Inferior parietal cortex (tissue), 1 donor: Measurements from ENCODE around the gene LMF1.
A peak's percentile ranks its signal among the peaks of the same experiment; 100 is the strongest.

Experiments used
- DNase-seq: peaks from one replicate; pipeline ENCODE4 v3.0.0-alpha.2; 2016; ENCODE audit errors: extremely low spot score

The LMF1 gene

DNA sequence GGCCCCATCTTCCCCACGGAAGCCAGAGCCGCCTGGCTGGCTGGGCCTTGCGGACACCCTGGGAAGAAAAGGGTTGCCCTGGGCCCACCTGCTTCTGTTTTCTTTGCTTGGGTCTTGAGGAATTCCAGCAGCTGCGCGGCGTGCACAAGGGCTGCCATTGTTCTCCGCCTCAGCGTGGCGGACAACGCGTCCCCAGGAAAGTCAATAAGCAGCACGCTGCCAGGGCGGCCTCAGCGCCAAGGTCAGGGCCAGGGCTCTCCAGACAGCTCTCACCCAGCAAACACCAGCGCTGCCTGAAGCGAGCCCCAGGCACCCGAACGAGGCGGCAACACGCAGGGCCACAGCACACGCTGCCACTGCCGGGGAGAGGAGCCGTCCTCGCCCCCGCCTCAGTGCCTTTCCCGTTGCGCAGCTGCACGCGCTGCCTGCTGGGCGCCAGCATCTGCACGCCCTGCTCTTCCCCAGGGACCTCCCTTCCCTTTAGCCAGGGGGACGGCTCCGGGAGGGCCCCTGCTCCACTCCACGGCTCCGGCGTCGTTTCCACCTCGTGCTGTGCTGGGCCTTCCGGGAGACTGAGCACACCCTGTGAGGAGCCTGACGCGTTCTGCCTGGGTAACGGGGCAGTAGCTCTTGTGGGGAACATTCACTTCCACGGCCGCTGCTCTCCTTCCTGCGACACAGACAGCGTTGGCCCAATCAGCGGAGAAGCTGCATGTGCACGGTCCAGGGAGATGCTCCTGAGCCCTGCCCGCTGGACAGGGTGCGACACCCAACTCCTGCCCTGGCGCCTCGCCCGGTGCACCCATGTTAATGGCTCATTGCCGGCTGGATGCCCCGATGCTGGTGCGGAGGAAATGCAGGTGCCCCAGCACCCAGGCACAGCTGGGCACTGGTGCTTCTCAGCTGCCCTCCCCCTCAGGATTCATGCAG is 57.8 kb downstream of the LMF1 start:
- peak; percentile 78 for DNase-seq

DNA sequence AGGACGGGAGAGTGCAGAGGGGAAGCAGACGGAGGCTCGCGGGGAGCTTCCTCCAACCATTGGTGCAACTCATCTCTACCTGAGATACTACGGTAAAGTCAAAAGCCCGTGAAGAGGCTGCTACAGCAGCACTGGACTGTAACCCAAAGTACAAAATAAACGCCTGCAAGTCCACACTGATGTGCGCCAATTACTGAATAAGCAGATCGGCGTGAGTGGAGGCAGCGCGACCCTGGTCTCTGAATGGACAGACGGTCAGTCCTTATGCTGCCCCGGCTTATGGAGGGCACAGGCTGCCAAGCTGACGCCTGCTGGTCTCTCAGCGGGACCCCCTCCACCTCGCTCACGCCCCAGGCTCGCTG is 58.5 kb downstream of the LMF1 start:
- DNase-seq: no peak

DNA sequence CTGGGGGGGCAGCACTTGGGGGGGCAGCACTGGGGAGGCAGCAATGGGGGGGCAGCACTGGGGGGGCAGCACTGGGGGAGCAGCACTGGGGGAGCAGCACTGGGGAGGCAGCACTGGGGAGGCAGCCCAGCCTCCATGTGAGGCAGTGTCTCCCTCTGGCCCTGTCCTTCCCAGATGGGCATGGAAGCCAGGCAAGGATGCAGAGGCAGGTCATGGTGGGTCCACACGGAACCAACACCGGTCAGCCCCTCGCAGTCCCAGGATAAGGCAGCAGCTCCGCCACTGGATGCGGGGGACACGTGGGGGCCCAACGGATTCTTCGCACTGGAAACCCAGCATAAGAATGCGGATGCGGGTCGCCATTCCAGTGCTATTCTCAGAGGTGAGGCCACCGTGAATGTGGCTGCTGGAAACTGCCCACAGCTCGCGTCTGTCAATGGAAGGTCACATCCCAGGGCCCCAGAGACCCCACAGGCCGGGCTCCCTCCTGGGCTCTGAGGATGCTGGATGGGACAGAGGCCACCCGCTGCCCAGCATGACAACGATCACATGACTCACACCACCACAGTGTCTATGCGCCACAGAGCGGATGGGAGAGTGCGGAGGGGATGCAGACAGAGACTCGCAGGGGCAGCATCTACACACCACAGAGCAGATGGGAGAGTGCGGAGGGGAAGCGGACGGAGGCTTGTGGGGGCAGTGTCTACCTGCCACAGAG is 59.0 kb downstream of the LMF1 start:
- no peak for DNase-seq

DNA sequence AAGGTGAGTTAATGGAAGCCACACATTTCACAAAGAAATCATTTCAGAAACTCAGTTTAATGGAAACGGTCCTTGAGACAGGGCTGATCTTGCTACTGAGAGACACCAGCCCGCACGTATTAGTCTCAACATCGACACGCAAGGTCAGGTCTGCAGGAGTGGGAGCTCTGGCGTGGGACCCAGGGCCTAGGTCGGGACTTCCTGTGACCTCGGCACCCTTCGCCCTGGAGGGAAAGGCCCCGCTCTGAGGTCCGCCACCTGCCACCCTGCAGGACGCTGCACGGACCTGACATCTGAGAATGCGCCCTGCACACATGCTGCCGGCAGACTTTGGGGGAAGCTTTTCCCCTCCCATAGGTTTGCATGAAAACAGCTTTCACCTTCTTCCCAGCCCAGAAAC is 59.7 kb downstream of the LMF1 start:
- DNase-seq: no peak

DNA sequence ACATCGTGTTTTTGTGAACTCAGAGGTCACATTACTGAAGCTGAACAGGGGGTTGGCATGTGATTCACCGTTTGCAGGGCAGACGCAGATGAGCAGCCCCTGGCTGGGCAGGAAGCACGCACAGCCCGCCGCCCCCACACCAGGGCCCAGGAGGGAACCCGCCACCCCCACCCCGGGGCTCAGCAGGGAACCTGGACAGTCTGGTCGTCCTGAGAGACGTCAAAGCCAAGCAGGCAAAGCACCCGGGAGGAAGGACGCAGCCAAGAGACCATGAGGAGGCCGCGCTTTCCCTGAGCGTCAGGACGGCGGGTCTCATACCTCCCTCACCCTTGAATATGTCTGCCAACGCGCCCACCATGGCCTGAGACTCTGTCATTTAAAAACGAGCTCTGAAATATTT is 60.6 kb downstream of the LMF1 start:
- DNase-seq: no peak

DNA sequence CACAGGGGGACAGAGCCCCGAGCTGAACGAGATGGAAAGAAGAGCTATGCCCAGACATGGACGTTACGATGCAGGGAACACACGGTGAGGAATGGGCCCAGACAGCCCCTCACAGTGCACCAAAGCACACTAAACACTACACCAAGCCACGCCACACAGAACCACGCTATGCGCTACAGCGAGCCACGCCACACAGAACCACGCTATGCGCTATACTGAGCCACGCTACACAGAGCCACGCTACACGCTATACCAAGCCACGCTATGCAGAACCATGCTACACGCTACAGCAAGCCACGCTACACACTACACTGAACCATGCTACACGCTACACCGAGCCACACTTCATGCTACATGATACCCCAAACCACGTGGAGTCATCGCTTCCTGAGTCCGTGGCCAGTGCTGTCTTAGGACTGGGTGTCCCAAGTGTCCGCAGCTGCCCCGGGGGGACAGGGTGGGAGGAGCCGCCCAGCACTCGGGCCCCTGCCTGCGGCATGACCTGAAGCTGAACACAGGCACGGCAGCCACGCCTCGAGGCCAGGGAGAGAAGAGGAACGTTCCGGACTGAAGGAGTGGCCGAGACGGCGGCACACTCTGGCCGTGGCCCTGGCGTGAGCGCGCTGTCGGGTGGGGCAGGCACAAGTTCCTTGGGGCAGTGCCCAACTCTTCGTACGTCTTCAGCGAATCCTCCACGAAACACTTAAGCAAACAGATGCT is 61.3 kb downstream of the LMF1 start:
- DNase-seq: no peak

DNA sequence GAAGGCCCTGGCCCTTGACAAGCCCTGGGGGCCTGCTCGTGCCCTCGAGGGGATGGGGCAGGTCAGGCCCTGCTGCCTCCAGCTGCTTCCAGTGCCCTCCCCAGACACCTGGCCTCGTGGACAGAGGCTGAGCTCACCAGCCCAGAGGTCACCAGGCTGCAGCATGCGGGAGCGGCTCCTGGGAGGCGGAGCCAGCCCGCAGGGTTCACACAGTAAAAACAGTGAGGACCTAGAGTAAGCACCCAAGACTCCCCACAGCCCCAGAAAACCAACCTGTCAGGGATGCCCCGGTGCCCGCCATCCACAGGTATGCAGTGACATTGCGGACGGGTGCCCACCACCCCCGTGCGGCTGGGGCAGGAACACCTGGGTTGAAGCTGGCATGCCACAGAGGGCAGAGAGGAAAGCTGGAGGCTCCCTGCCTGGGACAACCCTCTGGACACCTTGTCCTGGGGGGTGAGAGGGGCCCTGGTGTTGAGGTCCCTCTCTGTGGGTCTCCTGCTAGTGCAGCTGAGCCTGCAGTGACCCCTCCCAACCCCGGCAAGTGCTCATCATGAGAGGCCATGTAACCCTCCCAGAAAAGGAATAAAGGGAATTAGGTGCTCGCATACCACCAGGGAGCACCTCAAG is 62.1 kb downstream of the LMF1 start:
- DNase-seq: no peak

DNA sequence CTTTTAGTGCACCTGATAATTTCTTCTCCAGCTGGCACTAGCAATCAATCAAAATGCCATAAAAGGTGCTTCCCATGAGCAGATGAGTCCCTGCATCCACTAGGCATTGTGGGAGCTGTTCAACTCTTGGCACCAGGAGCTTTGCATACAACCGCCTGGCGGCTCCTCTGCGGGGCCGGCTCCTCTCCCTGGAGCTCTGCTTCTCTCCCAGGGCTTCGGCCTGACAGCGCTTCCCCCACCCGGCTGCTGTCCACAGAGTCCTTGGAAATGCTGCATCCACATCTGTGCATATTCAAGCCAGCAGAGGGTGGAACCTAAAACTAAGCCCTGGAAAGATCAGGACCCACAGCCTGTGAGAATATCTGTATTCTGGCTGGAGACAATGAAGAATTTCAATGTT is 62.9 kb downstream of the LMF1 start:
- no peak for DNase-seq

DNA sequence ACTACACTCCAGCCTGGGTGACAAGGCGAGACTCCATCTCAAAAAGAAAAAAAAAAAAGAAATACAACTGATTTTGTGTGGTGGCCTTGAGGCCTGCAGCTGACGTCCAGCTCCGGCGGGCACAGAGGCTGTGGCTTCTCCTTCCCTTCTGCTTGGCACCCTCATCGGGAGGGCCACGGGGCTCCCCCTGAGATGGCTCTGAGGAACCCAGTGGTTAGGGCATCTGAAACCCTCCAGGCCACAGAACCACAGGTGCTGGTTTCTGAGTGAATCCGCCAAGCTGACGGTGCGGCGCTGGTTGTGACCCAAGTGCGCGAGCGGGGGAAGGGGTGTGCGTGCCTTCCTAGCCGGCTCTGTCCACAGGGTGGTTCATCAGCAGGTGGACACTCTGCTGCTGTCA is 63.4 kb downstream of the LMF1 start:
- DNase-seq: no peak

DNA sequence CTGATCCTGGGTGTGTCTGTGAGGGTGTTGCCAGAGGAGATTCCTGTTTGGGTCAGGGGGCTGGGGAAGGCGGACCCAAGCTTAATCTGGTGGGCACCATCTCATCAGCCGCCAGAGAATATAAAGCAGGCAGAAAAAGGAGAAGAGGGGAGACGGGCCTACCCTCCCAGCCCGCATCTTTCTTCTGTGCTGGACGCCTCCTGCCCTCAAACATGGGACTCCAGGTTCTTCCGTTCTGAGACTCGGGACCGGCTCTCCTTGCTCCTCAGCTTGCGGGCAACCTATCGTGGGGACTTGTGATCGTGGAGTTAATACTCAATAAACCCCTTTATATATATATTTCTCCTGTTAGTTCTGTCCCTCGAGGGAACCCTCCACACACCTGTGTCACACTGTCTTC is 64.5 kb downstream of the LMF1 start:
- no peak for DNase-seq

DNA sequence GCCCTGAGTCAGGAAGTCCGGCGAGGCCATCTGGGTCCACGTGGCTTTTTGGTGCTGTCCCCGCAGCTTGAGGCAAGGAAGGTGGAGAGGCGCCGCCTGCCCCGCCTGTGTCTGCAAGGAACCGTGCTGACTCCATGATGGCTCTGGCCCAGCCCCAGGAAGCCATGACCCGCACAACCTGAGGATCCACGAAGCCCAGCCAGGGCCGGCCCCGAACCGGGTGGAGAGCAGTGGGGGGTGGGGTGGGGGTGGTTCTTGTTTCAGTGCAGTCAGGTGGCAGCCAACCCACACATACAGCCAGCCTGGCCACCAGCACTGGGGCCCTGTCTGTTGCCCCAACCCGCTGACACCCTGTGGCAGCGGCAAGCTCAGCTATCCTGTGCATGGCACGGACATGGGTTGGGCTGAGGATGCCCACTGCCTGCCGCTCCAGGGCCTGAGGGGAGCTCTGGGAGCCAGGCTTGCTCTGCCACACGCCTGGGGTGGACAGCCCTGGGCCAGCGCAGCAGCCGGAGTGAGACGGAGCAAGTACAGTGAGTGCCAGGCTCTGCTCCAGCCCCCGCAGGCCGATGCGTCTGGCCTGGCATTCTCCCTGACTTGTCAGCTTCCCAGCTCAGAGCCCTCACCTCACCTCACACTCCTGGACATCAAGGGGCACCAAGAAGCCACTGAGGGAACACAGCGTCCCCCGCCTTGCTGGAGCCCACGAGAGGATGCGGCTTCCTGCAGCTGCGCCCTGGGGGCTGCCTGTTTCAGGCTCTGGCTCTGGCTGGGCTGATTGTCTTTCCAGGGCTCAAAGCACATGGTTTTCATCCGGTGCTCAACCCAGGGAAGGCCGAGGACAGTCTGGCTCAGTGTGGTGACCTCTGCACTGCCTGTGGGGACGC is 68.8 kb downstream of the LMF1 start:
- DNase-seq: peak; percentile 16

DNA sequence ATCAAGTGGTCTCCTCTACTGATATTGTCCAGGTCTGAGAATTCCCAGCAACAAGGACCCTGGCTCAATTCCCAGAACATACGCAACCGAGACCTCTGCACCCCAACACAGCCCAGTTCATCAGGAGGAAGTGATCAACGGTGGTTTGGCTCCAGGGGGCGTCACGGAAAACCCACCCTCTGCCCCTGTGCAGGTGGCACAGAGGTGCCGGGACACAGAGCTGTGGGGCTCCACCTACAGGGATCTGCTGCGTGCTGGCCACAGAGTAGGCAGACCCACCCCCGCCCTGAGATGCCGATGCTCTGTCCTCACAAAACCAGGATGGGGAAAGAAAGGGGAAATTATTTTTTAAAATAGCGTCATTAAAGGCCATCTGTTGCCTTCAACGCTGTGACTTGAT is 69.6 kb downstream of the LMF1 start:
- DNase-seq: no peak

DNA sequence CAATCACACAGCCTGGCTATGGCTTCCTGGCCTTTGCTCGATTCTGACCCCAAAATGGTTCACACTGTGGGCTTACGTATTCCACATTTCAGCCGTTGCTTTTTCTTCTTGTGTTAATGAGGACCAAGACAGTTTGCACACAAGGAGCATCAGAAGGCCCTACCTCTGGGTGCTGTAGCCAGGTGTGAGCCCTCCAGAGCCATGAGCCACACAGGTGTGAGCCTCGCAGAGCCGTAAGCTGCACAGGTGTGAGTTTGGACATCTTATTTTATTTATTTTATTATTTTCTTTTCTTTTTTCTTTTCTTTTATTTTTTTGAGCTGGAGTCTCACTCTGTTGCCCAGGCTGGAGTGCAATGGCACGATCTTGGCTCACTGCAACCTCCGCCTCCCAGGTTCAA is 70.6 kb downstream of the LMF1 start:
- no peak for DNase-seq

DNA sequence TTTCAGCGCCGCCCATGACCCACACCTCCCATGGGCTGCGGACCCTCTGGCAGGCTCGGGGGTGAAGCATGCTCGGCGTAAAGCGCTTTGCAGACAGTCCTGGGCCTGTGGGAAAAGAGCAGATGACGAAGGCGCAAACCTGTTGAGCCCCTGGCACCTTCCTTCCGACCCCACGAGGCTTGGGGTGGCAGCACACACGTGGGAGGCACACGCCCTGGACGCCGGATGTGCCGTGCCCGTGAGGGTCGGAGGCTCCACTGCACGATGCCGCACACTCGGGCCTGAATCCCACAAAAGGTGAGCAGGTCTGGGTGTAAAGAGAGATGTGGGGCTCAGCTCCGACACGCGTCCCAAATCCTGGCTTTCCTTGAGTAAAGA is 71.1 kb downstream of the LMF1 start:
- no peak for DNase-seq

DNA sequence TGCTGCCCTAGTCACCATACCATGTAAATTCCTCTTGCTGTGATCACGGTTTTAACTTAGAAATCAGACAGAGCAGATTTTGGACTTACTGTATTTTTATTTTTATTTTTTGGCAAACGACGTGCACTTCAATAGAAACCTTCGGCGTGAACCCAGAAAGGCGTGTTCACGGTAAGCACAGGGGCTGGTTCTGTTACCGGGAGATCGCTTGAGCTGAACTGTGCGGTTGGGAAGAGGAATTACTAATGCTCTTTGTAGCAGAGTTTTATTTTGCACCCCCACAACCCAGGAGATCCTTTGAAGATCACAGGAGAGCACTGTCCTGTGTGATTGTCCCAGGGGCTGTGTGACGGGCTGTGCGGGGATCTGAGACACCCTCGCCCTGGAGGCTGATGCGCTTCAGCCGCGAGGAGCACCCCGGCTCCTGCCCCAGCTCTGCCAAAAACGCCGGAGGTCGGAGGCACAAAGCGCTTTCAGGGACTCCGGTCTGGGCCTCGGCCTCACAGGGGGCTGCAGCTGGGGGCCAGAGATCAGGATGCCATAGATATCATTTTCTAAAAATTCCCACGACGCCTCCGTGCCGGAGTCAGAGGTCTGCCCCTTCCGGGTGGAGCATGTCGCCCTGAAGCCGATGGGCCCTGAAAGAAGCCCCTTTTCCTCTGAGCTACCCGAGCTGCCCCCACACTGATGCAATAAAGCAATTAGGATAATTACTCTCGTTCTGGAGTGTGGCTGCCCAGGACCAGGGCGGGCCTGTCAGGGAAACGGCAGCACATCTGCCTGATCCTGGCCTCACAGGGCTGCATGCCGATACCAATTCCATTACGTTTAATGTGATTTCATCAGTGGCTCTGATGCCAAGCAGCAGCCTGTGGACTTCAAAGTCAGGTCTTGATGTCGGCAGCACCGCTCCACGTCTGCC is 71.8 kb downstream of the LMF1 start:
- no peak for DNase-seq

DNA sequence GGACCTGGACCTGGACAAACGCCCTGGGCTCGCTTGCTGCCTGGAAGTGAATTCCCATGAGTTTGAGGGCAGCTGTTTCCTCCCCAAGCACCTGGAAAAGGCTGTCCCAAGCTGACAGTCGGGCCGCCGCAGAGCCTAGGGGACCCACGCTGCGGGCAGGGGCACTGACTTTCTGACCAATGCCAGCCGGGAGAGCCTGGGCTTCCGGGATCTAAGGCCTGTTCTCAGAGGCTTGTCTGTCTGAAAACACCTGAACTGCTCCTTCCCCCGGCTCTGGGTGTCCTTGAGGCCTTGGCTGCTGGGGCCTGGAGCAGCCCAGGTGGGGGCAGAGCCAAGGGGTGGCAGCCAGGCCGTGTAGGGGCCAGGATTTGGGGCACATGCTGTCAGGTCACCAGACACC is 72.6 kb downstream of the LMF1 start:
- DNase-seq: no peak

DNA sequence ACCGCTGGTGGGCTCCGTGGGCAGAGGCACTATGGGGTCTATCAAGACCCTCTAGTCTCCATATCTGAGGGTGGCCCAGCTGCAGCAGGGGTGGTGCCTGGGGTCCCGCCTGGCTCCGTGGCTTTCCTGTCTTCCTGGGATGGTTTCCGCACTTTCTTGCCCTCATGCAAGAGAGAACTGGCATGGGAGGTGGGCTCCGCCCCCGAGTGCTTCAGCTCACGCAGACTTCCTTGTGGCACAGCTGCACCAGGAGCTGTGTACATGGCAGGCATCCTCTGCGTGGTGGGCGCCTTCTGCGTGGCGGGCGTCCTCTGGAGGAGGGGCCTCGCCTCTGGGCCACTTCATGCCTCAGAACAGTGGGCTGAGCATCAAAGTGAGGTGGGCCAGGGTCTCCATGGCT is 73.1 kb downstream of the LMF1 start:
- no peak for DNase-seq

DNA sequence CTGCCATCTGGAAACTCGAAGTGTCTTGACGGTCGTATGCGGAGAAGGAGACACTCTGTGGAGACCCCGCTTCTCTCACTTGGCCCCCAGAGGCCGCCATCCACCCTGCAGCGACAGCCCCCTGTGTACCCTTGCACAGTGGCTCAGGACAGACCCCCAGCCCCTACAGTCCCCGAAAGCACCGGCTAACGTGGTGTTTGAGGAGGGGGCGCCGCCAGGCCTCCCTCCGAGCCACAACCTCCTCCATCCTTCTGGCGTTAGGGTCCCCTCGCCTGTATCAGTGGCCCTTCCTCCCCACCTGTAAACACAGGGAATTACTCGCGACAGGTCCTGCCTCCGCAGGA is 73.6 kb downstream of the LMF1 start:
- DNase-seq: no peak

DNA sequence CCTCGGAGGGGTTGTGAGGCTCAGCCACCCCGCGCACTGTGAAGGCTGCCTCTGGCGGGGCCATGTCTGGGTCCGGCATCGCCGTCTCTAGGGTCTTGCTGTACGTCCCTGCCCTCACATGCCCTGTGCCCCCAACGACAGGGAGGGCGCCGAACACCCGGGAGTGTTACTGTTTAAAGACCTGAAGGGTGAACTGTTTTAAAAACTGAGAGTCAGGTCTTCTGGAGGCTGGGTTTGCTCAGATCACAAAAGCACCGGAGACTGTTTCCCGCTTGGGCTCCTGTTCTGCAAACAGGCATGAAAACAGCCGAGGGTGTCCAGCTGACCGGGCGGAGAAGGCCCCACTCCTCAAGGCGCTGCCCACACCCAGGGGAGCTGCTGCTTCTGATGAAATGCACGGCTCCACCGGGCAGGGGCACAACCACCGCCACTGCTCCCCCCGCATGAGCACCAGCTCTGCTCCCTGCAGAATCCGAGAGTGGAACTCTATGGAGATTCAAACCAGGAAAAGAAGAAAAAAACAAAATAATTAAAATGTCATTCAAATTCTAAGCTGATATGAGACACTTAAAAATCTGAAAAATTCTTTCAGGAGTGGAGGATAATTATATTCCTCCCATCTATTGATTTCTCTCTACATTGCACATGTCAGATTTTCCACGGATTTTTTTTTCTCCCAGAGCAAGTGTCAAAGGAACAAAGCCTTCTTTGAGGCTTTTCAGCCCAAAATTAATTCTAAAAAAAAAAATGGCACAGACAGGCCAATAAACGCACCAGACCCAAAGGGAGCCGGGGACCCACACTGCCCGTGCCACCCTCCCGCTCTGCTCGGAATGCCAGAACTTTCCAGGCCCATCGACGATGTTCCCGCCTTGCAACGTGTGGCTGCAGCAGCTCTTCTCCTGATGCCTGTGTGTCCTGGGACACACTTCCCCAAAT is 74.3 kb downstream of the LMF1 start:
- peak; percentile 61 for DNase-seq
